ENCODE data around the gene CWH43. TPM values are rescaled to one million over a fixed set of nuclear protein-coding genes. Genes with fewer than 3 reads are reported as not detected.

Gene CWH43
- total and polyA plus RNA-seq, 12 donors = not detected

DNA sequence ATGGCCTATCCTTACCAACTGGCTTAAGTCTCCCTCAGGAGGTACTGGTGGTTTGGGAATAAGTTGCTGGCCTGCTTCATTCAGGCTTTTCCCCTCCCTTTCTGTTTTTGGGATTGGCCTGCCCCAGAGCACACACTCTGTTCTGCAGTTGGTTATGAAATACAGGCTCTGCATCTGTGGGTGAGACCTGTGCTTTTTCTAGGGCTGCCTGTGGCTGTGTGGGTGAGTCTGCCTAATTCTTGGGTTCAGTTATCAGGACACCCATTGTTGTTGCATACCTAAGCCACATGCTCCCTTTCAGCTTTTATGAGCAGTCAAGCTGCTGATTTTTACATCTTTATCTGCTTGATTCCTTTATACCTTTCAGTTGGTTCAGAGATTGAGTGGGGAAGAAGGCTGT is 19.0 kb upstream of the CWH43 start:
- H3K9me3 ChIP-seq (replicated peaks in 1 of 3) = no peaks in the 10 kb centered on the region
- TF ChIP-seq POLR2A (IDR thresholded peaks at IDR 0.05) (no peak), CTCF (IDR thresholded peaks at IDR 0.05) (no peak)
- peaks cover 8% of the 10 kb centered on the region for H3K27me3 ChIP-seq
- no peaks in the 10 kb centered on the region for H3K4me1 ChIP-seq (replicated peaks in 1 of 2)
- no peaks in the 10 kb centered on the region for H3K36me3 ChIP-seq (replicated peaks in 1 of 2)
- H3K4me3 ChIP-seq = no peak overlapping the region
- intact Hi-C loops (cut with DNase I) = loop anchor here in 1 of 2 donors (10.0 kb wide), 1 partner anchor 392 kb away; no protein-coding TSS in a partner anchor
- no peak overlapping the region for H3K27ac ChIP-seq
- DNase-seq = no peak

DNA sequence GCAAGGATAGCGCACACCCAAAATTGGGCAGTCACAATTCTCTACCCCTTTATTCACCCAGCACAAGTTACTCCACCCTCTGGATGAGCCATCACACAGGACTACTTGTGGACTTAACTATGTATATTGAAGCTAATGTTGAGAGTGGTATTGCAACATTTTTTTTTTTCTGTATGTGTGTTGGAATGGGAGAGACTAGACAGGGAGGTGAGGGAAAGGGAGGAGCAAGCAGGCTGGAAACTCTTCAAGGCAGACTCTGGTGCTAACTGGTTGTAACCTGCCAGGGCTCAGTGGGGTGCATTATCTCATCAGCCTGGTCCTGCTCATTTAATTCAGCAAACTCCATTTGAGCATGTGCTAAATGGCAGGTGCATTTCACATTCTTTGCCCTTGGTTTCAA is 18.4 kb upstream of the CWH43 start:
- Histone ChIP-seq H3K9me3 (replicated peaks in 1 of 3) (no peaks in the 10 kb centered on the region), H3K27me3 (peaks cover 8% of the 10 kb centered on the region), H3K36me3 (replicated peaks in 1 of 2) (no peaks in the 10 kb centered on the region), H3K27ac (no peak overlapping the region), H3K4me3 (no peak overlapping the region), H3K4me1 (replicated peaks in 1 of 2) (no peaks in the 10 kb centered on the region)
- WGBS, 4 donors = 89 to 100% (median 100%) methylated on average over 1 of the region's 1 CpG
- no peak for DNase-seq
- no peak for TF ChIP-seq POLR2A (IDR thresholded peaks at IDR 0.05)
- TF ChIP-seq CTCF (IDR thresholded peaks at IDR 0.05) = no peak
- intact Hi-C loops (cut with DNase I) = loop anchor here in 1 of 2 donors (10.0 kb wide), 1 partner anchor 393 kb away; no protein-coding TSS in a partner anchor

GRCh38 chr4:48968814-48969213 is 17.3 kb upstream of the CWH43 start:
- DNase-seq = no peak
- Histone ChIP-seq H3K9me3 (replicated peaks in 1 of 3) (no peaks in the 10 kb centered on the region), H3K4me1 (replicated peaks in 1 of 2) (no peaks in the 10 kb centered on the region), H3K27me3 (peaks cover 11% of the 10 kb centered on the region), H3K4me3 (no peak overlapping the region), H3K36me3 (replicated peaks in 1 of 2) (no peaks in the 10 kb centered on the region), H3K27ac (no peak overlapping the region)
- TF ChIP-seq CTCF (IDR thresholded peaks at IDR 0.05) (no peak), POLR2A (IDR thresholded peaks at IDR 0.05) (no peak)
- intact Hi-C loops (cut with DNase I) = loop anchor here in 1 of 2 donors (10.0 kb wide), 1 partner anchor 394 kb away; no protein-coding TSS in a partner anchor
- 74 to 87% (median 76%) methylated on average over 4 of the region's 4 CpGs for WGBS, 4 donors

DNA sequence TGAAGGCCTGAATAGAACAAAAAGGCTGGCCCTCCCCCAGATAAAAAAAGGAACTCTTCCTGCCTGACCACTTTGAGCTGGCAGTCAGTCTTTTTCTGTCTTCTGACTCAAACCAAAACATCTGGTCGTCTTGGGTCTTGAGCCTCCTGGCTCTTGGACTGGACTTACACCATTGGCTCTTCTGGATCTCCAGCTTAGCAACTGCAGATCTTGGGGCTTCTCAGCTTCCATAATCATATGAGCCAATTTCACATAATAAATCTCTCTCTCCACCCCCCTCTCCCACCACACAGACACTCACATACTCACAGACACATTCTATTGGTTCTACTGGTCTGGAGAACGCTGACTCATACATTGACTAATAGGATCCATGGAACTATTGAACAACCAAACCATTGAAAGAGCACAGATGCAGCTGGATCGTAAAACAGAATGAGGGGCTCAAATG is 15.6 kb upstream of the CWH43 start:
- H3K9me3 ChIP-seq (replicated peaks in 1 of 3) = no peaks in the 10 kb centered on the region
- intact Hi-C loops (cut with DNase I) = no loop called here
- H3K27me3 ChIP-seq = peaks cover 15% of the 10 kb centered on the region
- no peak overlapping the region for H3K27ac ChIP-seq
- H3K4me1 ChIP-seq (replicated peaks in 1 of 2) = no peaks in the 10 kb centered on the region
- DNase-seq = no peak
- TF ChIP-seq CTCF (IDR thresholded peaks at IDR 0.05) (no peak), POLR2A (IDR thresholded peaks at IDR 0.05) (no peak)
- no peaks in the 10 kb centered on the region for H3K36me3 ChIP-seq (replicated peaks in 1 of 2)
- WGBS, 4 donors = 75 to 85% (median 81%) methylated on average over 3 of the region's 3 CpGs
- H3K4me3 ChIP-seq = no peak overlapping the region

All from adrenal gland (tissue), 12 donors.